ACHN (cell line): Measurements from ENCODE around the gene RAD51B.

Source experiments
- DNase-seq: peaks from one replicate; pipeline ENCODE4 v3.0.0-alpha.2; 2015
- in situ Hi-C: cut with HindIII; loops from 2 replicates; pipeline ENCODE4 v1.10.0; 2017; ENCODE audit warnings: low sequenced_read_pairs, low pct_ligation_motif_present, low pct_unique_long_range_greater_than_20kb

The RAD51B gene

DNA sequence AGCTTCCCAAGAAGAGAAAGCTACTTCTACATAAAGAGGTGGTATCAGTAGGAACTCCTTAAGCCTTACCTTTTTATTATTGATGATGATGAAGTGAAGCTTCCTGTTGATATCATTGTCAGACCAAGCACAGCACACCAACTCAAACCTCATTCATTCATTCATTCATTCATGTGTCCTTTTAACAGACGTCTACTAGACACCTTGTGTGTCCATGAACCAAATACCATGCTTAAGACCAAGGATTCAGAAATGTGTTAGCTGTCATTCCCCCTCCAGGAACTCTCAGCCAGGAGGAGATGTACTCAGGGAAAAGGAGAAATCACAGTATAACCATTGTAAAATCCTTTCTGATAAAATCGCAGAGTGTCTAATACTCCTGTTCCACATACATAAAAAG lies 778.5 kb downstream of the RAD51B start:
- in situ Hi-C loops, result no loop called here
- DNase-seq, result no peak

DNA sequence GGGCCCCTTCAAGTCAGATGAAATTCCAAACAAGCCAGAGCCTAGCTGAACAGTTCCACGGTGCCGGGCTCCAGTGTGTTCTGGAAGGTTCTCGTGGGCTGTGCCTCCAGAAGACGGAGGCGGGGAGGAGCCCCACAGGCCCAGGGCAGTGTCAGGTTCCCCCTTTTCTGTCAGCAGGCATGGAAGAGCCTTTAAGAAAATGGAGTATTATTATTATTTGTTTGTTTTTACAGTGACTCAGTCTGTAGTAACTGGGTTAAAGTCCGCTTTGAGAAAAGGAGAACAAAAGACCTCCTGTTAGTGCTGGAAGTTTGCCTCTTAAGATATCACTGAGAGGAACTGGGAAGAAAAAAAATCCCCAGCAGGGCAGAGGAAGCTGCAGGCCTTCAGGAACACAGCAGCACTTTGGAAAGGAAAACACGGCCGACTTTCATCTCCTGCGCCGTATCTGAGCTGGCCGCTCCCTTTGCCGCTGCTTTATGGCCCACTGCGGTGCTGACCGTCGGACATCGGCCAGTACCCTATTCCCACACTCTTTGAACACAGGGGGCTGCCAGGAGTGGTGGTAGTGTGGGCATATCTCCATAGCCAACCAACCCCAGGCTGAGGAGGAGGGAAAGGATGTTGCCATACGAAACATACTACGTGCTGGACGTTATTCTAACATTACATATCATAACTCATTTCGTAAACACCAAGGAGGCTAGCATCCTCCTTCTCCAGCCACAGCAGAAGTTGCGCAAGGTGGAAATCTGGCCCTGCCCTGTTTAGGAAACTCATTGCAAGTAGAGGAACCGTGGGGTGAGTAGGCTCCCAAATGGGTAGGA lies 779.3 kb downstream of the RAD51B start:
- in situ Hi-C loops, result no loop called here

DNA sequence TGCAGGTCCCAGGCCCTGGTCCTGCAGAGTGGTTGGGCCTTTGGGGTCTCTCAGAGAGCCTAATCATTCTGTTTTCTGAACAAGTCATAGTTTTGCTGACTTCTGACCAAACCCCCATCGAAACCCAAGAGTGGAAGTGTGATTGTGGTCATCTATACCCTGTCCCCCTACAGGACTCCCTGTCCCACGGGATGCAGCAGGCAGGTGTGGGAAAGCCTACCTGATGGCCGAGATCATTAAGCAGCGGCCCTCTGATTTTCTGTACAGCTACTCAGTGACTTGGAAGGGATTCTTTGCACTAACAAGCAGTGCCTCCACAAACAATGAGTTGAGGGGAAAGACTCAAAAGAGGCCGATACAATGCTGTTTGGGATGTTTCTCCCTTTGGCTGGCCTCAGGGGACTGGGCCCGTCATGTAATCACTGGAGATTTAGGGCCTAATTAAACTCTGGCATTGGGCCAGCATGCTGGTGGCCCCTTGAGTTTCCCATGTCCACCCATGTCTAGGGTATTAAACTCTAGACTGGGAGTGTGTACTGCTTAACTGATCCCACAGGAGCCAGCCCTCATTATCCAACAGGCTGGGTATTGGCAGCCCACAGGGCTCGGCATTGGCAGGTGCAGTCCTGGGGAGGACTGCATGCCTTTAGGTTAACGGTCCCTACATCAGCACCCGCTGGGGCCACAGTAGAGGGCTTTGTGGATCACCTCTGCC lies 780.5 kb downstream of the RAD51B start:
- DNase-seq, result no peak
- in situ Hi-C loops, result no loop called here

More for the DNA sequence above, 779.3 kb downstream of the RAD51B start:
- DNase-seq, result no peak

DNA sequence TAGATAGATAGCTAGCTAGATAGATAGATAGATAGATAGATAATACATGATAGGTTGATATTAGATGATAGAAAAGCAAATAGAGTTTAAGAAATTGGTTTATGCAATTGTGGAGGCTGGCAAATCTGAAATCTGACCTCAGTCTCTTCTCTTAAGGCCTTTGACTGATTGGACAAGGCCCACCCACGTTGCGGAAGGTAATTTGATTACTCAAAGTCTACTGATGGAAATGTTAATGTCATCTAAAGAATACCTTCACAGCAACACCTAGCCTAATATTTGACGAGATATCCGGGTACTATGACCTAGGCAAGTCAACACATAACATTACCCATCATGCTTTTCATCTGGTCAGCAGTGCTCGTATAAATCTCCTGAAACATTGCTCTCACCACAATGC lies 782.9 kb downstream of the RAD51B start:
- no peak for DNase-seq
- in situ Hi-C loops, result no loop called here

DNA sequence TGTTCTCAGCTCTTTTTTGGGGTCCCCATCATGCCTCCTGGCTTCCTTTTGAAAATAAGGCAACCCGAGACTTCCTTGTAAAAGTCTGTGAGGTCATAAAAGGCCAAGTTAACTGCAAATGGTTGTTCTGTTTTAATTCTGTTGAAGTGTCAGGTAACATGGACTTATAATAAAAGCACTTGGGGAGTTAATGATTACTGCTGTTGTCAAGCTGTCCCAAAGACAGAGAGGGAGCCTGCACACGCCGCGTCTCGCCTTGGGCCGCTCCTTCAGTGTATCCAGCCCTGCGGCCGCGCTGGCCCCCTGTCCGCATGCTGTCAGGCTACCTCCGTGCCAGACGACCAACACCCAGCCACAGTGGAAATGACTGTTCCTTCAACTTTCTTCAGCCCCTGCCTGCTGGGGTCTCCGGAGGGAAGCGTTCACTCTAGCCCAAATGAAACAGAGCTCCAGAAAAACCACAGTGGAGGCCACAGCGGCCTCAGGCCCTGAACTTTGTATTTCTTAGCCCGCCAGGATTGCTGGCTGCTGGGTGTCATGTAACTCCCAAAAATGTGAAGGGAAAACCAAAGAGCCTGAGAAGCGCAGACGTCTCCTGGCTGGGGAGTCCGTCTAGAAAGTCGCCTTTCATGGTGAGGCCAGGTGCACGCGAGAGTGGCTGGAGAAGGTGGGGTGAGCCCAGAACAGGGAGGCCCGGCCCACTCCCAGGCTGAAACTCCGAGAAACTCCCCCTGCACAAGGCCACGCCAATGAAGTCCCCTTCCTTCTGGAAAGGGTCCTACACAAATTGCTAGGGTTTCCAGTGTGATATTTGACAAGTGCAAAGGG lies 784.2 kb downstream of the RAD51B start:
- in situ Hi-C loops, result no loop called here
- DNase-seq, result no peak

DNA sequence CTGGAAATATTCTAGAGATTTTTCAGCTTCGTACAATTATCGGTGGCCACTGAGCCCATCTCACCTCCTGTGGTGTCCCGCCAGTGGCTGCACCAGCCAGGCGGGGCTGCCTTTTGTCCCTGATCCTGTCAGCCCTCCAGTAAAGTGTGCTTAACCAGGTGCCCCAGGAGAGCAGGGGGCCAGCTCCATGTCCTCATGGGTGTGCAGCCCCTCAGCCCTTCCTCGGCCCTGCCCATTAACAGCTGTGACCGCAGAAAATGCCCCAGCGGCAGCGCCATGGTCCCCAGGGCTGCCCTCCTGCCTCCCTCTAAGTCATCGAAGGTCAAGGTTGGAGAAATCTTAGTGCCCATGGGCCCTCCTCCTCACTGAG lies 784.8 kb downstream of the RAD51B start:
- in situ Hi-C loops, result no loop called here
- no peak for DNase-seq

DNA sequence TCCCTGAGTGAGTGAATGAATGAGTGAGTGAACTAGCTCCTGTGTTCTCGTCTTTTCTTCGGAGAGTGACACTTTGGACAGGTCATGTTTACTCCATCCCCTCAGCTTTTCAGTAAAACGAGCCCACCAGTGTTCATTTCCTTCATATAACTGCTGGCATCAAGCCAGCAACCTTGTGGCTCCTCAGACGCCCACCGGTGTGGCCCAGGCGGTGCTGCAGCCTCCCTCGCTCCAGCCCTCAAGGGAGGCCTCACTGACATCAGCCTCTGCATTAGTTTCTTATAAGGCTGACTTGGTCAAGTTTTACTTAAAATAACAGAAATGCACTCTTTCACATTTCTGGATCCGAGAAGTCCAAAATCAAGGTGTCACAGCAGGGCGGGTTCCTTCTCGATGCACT lies 785.2 kb downstream of the RAD51B start:
- no peak for DNase-seq
- in situ Hi-C loops, result no loop called here

DNA sequence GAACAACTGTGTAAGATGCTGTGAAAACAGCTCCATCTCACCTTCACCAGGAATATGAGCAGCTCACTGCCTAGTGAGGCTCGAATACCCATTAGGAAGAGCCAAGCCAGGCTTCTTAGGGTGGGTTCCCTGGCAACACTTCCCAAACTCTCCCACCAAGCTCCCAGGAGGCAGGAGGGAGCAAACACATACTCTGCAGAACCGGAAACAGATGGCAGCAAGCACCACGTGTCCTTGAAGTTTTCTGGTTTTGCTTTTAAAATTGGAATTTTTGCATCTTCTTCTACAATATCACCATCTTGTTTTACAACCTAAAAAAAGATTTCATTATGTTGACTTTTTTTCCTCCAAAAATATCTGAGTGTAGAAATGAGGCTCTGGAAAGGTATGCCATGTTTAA lies 786.6 kb downstream of the RAD51B start:
- in situ Hi-C loops, result no loop called here
- DNase-seq, result no peak

DNA sequence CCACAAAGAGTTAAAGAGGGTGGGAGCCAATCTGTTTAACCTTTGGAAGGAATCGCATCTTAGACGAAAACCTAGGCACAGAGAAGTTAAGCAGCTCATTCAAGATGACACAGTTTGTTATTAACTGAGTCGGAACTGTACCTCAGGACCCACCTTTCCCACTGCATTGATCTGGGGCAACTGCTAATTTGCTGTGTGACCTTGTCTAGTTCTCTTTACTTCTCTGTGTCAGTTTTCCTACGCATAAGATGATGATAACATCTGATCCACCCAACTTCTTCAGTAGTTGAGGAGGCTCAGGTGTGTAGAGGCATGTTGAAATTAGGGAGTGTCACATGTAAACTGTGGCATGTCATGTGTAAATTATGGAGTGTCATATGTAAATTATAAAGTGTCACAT lies 787.1 kb downstream of the RAD51B start:
- no peak for DNase-seq
- in situ Hi-C loops, result no loop called here

DNA sequence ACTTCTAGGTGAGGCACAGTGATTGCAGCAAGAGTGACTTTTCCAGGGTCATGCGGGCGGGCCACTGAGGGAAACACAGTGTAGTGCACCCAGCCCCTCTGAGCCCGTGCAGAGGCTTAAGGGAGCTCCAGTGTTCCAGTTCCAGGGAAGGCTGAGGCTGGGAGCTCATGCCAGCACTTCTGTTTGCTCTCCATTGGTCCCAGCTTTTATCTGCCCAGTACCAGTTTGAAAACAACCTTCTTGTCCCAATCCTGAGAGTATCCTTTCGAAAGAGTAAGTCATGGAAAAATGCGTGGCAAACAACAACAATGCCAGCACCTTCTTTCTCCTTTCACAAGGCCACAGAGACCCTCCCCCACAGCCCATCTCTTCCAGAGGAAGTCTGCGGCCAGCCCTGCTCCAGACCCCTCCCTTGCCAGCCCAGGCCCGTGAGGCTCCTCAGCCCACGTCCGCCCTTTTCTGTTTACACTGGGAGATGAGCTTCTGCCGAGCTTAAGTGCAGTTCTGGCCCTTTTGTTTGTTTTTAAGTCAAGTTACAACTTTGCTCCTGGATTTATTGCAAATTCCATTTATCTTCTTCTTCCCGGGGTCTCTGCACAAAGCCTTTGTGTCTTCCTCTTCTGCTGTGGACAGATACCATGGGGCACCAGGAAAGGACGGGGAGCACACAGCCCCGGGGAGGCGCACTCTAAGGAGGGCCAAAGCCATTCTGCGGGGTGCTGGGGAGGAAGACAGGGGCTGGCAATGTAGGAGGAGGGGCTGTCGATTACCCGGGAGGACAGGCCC lies 787.7 kb downstream of the RAD51B start:
- in situ Hi-C loops, result no loop called here
- DNase-seq, result no peak

DNA sequence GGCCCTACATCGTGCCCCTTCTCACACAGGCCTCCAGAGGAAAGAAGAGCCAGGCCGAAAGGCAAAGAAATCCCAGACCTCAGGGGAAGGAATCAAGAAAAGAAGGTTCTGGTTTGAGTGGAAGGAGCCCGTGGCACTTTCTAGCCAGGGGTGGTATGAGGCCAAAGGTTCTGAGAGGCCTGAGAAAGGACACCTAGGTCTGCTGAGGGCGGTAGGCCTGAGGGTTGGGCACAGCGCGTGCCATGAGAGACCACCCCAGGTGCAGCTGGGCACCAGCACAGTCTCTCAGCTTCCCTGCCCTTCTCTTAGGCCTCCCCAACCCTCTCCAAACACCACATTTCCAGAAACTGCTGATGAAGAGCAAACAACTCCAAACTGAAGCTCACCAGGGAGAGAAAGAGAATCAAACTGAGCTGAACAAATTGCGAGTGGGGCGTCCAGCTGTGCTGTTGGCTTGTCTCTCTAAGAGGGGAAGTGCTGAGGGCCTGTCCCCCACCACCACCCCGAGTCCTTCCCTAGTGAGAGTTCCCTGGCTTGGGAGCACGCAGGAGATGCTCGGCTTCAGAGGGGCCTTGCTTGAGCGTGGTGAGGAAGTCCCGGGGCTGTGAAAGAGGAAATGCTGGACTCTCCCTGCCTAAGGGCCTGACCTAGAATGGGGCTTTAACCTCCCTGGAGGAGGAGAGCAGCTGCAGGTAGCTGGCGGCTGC lies 788.4 kb downstream of the RAD51B start:
- no peak for DNase-seq
- in situ Hi-C loops, result no loop called here

DNA sequence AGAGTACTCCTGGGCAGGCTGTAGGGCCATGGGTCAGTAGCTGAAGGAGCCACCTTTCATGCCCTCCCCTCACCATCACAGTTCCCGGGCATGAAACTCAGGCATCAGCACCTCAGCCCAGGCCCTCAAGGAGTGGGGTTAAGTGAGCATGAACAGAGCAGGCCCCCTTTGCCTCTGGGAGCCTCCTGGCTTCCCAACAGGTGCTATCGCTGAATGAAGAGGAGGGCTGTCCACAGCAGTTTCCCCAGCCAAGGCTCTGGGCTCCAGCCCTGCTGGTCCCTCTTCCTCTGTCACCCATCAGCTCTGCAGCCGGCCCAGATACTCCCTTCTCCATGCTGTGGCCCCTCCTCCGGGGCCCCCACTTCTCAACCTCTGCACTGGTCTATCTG lies 789.0 kb downstream of the RAD51B start:
- no peak for DNase-seq
- in situ Hi-C loops, result no loop called here

DNA sequence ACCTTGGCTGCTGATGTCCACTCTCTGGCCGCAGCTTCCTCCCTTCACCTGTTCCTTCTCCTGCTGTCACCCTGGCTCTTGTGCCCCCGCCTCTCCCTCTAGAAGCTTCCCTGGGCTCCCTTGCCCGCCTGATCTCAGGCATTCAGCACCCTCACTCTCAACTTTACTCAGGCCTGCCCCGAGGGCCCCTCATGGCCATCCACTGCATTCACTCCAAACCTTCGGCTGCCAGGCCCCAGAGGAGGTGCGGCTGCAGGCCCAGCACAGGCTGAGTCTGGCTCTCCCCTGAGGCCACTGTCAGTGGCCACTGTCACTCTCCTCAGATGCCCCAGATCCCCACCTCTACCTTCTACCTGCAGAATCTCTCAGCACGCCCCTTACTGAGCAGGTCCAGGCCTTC lies 789.4 kb downstream of the RAD51B start:
- in situ Hi-C loops, result no loop called here
- no peak for DNase-seq

DNA sequence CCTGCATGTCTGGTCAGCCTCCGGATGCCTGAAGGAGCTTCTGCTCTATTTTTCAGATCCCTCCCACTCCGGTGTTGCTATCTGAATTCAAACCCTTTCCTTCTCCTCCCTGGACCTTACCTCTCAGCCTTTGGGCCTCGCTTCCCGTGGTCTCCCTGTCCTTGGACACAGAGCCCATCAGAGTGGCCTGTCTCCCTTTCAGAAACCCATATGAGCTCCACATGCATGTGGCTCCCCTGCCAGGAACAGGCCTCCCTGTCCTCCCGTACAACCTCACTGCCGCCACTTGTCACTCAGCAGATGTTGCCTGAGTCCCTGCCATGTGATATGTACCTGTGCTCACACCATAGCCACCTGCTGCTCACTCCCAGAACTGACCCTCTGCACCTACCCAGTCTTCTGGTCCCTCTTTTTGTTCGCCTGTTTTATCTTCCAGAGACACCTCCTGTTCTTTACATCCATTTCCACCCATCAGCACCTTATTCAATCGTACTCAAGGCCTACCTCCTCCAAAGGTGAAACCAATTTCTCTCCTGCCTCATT lies 790.7 kb downstream of the RAD51B start:
- in situ Hi-C loops, result no loop called here
- DNase-seq, result no peak

DNA sequence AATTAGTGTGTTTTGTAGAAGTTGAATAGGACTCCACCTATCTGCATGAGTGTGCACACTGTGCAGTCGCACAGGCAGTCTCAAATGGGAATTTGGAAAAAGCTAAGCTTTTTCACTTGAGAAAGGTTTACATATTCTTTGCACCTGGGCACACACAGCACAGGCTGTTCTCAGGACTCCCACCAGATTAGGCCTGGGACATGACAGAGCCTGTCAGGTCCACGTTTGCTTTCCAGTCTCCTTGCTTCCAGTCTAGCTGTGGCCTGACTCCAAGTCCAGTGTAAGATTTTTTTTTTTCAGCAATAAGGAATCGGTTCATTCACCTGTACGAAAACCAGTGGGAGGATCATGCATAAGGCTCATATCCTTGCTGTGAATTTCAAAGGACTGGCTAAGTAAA lies 792.0 kb downstream of the RAD51B start:
- in situ Hi-C loops, result no loop called here
- no peak for DNase-seq

DNA sequence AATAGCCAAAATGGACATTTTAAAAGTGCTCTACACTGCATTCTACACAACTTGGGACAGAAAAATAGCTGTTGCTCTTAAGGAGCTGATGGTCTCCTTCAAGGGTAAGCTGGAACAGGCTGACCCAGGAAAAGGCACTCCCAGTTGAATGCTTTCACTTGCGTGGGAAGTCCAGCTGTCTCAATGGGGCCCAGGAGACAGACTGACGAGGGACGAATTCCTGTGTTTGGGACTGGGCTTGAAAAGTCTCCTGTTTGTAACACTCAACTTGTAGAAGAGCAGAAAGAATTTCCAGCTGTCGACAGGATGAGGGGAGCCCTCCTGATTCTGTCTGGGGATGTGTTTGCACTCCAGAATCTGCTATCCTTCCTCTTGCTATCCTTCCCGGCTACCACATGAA lies 792.5 kb downstream of the RAD51B start:
- in situ Hi-C loops, result no loop called here
- DNase-seq, result no peak

DNA sequence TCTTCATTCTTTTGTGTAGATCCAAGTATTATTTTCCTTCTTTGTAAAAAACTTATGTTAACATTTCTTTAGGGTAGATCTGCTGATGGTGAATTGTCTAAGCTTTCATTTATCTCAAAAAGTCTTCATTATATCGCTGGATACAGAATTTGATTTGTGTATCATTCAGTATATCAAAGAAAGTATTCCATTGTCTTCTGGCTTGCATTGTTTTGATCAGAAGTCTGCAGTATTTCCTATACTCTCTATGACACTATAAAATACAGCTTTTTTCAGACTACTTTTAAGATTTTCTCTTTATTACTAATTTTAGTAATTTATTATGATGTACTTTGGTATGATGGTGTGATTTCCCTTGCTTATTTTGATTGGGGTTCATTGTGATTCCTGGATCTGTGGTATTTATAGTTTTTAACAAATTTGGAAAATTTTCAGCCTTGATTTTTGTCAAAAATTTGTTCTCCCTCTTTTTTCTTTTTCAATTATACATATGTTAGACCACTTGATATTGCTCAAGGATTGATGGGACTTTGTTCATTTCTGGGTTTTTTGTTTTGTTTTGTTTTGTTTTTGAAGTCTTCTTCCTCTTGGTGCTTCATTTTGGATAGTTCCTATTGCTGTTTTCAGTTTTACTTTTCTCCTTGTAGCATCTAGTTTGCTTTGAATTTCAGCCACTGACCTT lies 796.8 kb downstream of the RAD51B start:
- in situ Hi-C loops, result no loop called here
- peak; percentile 44 for DNase-seq
